WTC11 (cell line): ENCODE measurements around the gene HMGXB4. TPM values are rescaled to one million over a fixed set of nuclear protein-coding genes. Genes with fewer than 3 reads are reported as not detected.
"Not testable (repeated sequence)": the region's sequence is repeated elsewhere in the genome, so short reads cannot be mapped to it uniquely, and the experiment has no call there.

ENCODE experiments used
- ATAC-seq: fragments of 200-7000 bp; cut with Tn5 transposase; 2 replicates; pipeline ENCODE4 v1.10.0; 2021; ENCODE audit warnings: mild to moderate bottlenecking, moderate library complexity
- CTCF ChIA-PET: fragments of 300-600 bp; sonication (Branson Sonifier 250); formaldehyde crosslinking; loops from one replicate; lab custom pipeline; 2021; ENCODE audit warnings: antibody characterized with exemption; lab: Charles Lee
- POLR2A ChIA-PET: fragments of 350-600 bp; sonication (Branson Sonifier 250); formaldehyde crosslinking; loops from one replicate; lab custom pipeline; 2021; ENCODE audit warnings: antibody characterized with exemption; lab: Charles Lee
- DNase-seq: peaks from one replicate; pipeline ENCODE4 v3.0.0; 2021; ENCODE audit warnings: low spot score
- H3K27ac Mint-ChIP-seq: 2 replicates; pipeline ENCODE4 v1.8.0; 2021; ENCODE audit warnings: mixed read lengths
- H3K27me3 Mint-ChIP-seq: 2 replicates; pipeline ENCODE4 v1.8.0; 2021; ENCODE audit warnings: low read depth, mild to moderate bottlenecking, moderate library complexity, mixed read lengths
- H3K36me3 Mint-ChIP-seq: 2 replicates; pipeline ENCODE4 v1.8.0; 2021; ENCODE audit warnings: mixed read lengths
- H3K4me1 Mint-ChIP-seq: 2 replicates; pipeline ENCODE4 v1.8.0; 2022; ENCODE audit warnings: mixed read lengths
- H3K4me3 Mint-ChIP-seq: 2 replicates; pipeline ENCODE4 v1.8.0; 2021; ENCODE audit warnings: mild to moderate bottlenecking, moderate library complexity, mixed read lengths
- H3K9me3 Mint-ChIP-seq: 2 replicates; pipeline ENCODE4 v1.8.0; 2021; ENCODE audit warnings: mixed read lengths
- ELF4 ChIP-seq: sonication (generic); formaldehyde crosslinking; IDR thresholded peaks from 2 replicates; pipeline ENCODE4 v1.8.1; 2022; ENCODE audit warnings: low read depth, mild to moderate bottlenecking, moderate library complexity, missing genetic modification reagents
- JAZF1 ChIP-seq: fragments of 250-450 bp; sonication (Bioruptor Pico); IDR thresholded peaks from 2 replicates; pipeline ENCODE4 v1.9.0; 2021; ENCODE audit warnings: moderate library complexity, mild to moderate bottlenecking, inconsistent platforms
- NFATC4 ChIP-seq: fragments of 250-450 bp; sonication (Bioruptor Pico); IDR thresholded peaks from 2 replicates; pipeline ENCODE4 v1.9.0; 2021; ENCODE audit warnings: mild to moderate bottlenecking
- total RNA-seq: library from RNA; stranded (reverse); gene quantifications from 3 replicates; pipeline ENCODE4 v1.2.3, GENCODE V29; 2021
- TF ChIP-seq, protein P1 (sequence below): sonication (generic); formaldehyde crosslinking; IDR thresholded peaks from 2 replicates; pipeline ENCODE4 v1.8.1; 2023; ENCODE audit warnings: mild to moderate bottlenecking, missing genetic modification reagents, moderate library complexity
- TF ChIP-seq, protein P2 (sequence below): fragments of 200-600 bp; IDR thresholded peaks from 2 replicates; pipeline ENCODE4 v1.8.0; 2022; ENCODE audit warnings: antibody characterized with exemption
- TF ChIP-seq, protein P3 (sequence below): sonication (generic); formaldehyde crosslinking; IDR thresholded peaks from 2 replicates; pipeline ENCODE4 v1.8.1; 2022; ENCODE audit warnings: missing genetic modification reagents, borderline replicate concordance
- TF ChIP-seq, protein P4 (sequence below): sonication (generic); formaldehyde crosslinking; IDR thresholded peaks from 2 replicates; pipeline ENCODE4 v1.8.0; 2022; ENCODE audit warnings: mild to moderate bottlenecking, missing genetic modification reagents

The HMGXB4 gene
- total RNA-seq, 1 experiment from 2014 or later, result 42.1 TPM

DNA sequence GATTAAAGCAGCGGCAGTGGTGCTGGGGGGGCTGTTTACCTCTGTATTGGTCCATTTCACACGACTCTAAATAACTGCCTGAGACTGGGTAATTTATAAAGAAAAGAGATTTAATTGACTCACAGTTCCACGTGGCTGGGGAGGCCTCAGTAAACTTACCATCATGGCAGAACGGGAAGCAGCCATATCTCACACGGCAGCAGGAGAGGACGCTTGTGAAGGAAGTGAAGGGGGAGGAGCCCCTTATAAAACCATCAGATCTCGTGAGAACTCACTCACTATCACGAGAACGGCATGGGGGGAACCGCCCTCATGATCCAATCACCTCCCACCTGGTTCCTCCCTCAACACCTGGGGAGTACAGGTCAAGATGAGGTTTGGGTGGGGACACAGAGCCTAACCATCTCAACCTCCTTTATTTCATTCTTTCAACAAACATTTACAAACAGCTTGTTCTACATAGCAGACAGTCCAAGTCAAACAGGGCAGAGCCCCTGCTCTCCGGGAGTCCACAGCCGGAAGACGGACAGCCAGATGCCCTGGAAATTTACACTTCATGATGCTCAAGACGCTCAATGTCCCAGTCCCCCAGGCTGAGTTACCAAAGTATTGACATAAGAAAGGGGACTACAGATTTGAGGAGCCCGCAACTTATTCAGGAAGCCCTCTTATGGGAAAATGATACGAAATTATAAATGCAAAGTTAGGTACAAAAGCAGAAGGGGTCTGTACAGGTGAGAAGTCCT lies 26.3 kb upstream of the HMGXB4 start:
- POLR2A ChIA-PET, result no interaction called here
- H3K27ac Mint-ChIP-seq, result no peak overlapping the region
- H3K36me3 Mint-ChIP-seq, result no peaks in the 10 kb centered on the region
- DNase-seq (no peak), ATAC-seq (peak; percentile 29)
- peaks cover 7% of the 10 kb centered on the region for H3K9me3 Mint-ChIP-seq
- TF ChIP-seq JAZF1, result no peak
- no peak overlapping the region for H3K4me3 Mint-ChIP-seq
- CTCF ChIA-PET, result interaction anchor here (0.6 to 2.6 kb wide), 73 partner anchors 9 to 1306 kb away, joined by 3 to 72 read pairs (median 5); partner anchors contain the start of genes HMGXB4 and TOM1
- peaks cover 14% of the 10 kb centered on the region for H3K27me3 Mint-ChIP-seq
- peaks cover 33% of the 10 kb centered on the region for H3K4me1 Mint-ChIP-seq

DNA sequence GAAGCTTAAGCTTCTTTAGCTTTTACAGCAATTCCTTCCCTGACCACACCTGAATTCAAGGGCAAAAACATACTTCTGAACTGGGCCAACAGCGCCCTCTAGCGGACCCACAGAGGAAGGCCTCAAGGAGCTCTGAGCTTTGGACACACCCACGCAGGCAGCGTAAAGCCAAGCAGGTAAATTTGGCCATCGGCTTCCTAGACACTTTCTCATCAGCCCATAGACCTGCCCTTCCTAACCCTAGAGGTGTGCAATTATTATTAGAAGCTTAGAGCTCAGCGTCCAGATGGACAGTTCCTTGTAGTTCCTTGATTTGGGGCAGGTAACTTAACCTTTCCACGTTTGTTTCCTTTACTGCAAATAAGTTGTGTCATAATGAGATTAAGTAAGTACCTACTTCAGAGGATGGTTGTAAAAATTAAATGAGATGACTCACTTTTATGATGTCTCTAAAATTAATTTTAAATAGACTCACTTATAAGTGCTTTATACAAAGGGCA lies 25.7 kb upstream of the HMGXB4 start:
- no peaks in the 10 kb centered on the region for H3K36me3 Mint-ChIP-seq
- H3K4me3 Mint-ChIP-seq, result no peak overlapping the region
- H3K27me3 Mint-ChIP-seq, result peaks cover 21% of the 10 kb centered on the region
- TF ChIP-seq, protein P1, sequence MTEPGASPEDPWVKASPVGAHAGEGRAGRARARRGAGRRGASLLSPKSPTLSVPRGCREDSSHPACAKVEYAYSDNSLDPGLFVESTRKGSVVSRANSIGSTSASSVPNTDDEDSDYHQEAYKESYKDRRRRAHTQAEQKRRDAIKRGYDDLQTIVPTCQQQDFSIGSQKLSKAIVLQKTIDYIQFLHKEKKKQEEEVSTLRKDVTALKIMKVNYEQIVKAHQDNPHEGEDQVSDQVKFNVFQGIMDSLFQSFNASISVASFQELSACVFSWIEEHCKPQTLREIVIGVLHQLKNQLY (CRISPR knock-in tag), result no peak
- TF ChIP-seq, protein P2, sequence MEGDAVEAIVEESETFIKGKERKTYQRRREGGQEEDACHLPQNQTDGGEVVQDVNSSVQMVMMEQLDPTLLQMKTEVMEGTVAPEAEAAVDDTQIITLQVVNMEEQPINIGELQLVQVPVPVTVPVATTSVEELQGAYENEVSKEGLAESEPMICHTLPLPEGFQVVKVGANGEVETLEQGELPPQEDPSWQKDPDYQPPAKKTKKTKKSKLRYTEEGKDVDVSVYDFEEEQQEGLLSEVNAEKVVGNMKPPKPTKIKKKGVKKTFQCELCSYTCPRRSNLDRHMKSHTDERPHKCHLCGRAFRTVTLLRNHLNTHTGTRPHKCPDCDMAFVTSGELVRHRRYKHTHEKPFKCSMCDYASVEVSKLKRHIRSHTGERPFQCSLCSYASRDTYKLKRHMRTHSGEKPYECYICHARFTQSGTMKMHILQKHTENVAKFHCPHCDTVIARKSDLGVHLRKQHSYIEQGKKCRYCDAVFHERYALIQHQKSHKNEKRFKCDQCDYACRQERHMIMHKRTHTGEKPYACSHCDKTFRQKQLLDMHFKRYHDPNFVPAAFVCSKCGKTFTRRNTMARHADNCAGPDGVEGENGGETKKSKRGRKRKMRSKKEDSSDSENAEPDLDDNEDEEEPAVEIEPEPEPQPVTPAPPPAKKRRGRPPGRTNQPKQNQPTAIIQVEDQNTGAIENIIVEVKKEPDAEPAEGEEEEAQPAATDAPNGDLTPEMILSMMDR, result peak; percentile 99
- ATAC-seq (peak; percentile 95), DNase-seq (peak; percentile 85)
- no peak overlapping the region for H3K27ac Mint-ChIP-seq
- peaks cover 31% of the 10 kb centered on the region for H3K4me1 Mint-ChIP-seq
- POLR2A ChIA-PET, result no interaction called here
- peaks cover 11% of the 10 kb centered on the region for H3K9me3 Mint-ChIP-seq
- CTCF ChIA-PET, result interaction anchor here (0.6 to 2.6 kb wide), 78 partner anchors 8 to 1306 kb away, joined by 3 to 72 read pairs (median 5); partner anchors contain the start of genes HMGXB4 and TOM1

DNA sequence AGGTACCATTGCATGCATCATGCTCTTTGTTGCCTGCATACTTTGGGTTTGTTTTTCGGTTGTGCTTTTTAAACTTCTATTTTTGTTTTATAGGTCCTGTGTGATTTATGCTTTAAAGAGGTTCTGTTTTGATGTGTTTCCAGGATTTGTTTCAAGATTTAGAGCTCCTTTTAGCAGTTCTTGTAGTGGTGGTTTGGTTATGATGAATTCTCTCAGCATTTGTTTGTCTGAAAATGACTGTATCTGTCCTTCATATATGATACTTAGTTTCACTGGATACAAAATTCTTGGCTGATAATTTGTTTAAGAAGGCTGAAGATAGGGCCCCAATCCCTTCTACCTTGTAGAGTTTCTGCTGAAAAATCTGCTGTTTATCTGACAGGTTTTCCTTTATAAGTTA lies 18.5 kb upstream of the HMGXB4 start:
- H3K27ac Mint-ChIP-seq, ATAC-seq, H3K4me3 Mint-ChIP-seq, H3K4me1 Mint-ChIP-seq, POLR2A ChIA-PET, DNase-seq, H3K36me3 Mint-ChIP-seq, CTCF ChIA-PET: not testable (repeated sequence)
- Mint-ChIP-seq H3K9me3 (peaks cover 46% of the 10 kb centered on the region), H3K27me3 (peaks cover 63% of the 10 kb centered on the region)

DNA sequence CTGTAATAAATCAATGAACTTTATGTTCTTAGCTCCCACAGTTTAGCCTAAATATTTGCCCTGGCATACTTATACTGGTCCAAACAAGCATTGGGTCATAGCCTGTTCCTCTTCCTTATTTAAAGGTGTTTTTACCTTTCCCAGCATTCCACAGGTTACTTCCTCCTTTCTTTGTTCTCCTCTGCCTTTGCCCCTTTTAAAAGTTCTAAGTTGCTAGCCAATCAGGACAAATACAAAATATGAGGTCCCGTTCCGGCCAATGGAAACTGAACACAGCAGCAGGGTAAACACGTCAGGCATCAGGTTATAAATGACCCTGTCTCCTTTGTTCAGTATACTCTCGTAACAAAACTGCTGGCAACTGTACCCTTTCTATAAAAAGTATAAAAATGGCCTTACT lies 12.8 kb upstream of the HMGXB4 start:
- DNase-seq, H3K27ac Mint-ChIP-seq, H3K4me3 Mint-ChIP-seq, POLR2A ChIA-PET, ATAC-seq, H3K36me3 Mint-ChIP-seq, H3K4me1 Mint-ChIP-seq: not testable (repeated sequence)
- H3K27me3 Mint-ChIP-seq, result peaks cover 19% of the 10 kb centered on the region
- CTCF ChIA-PET, result interaction anchor here (2.9 kb wide), 1 partner anchor 13 kb away, joined by 11 read pairs; no protein-coding TSS in a partner anchor
- peaks cover 29% of the 10 kb centered on the region for H3K9me3 Mint-ChIP-seq

DNA sequence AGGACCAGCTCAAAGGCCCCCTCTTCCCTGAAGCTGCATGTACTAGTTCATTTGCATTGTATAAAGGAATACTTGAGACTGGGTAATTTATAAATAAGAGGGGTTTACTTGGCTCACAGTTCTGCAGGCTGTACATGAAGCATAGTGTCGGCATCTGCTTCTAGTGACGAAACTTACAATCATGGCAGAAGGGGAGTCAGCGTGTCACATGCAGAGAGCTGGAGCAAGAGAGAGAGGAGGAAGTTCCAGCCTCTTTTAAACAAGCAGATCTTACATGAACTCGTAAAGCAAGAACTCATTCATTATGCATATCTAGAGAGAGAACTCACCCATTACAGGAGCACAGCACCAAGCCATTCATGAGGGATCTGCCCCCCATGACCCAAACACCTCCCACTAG lies 7.1 kb upstream of the HMGXB4 start:
- TF ChIP-seq, protein P3, sequence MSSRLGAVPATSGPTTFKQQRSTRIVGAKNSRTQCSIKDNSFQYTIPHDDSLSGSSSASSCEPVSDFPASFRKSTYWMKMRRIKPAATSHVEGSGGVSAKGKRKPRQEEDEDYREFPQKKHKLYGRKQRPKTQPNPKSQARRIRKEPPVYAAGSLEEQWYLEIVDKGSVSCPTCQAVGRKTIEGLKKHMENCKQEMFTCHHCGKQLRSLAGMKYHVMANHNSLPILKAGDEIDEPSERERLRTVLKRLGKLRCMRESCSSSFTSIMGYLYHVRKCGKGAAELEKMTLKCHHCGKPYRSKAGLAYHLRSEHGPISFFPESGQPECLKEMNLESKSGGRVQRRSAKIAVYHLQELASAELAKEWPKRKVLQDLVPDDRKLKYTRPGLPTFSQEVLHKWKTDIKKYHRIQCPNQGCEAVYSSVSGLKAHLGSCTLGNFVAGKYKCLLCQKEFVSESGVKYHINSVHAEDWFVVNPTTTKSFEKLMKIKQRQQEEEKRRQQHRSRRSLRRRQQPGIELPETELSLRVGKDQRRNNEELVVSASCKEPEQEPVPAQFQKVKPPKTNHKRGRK (CRISPR knock-in tag), result no peak
- TF ChIP-seq NFATC4 (CRISPR knock-in tag) (no peak), ELF4 (CRISPR knock-in tag) (no peak)
- TF ChIP-seq, protein P4, sequence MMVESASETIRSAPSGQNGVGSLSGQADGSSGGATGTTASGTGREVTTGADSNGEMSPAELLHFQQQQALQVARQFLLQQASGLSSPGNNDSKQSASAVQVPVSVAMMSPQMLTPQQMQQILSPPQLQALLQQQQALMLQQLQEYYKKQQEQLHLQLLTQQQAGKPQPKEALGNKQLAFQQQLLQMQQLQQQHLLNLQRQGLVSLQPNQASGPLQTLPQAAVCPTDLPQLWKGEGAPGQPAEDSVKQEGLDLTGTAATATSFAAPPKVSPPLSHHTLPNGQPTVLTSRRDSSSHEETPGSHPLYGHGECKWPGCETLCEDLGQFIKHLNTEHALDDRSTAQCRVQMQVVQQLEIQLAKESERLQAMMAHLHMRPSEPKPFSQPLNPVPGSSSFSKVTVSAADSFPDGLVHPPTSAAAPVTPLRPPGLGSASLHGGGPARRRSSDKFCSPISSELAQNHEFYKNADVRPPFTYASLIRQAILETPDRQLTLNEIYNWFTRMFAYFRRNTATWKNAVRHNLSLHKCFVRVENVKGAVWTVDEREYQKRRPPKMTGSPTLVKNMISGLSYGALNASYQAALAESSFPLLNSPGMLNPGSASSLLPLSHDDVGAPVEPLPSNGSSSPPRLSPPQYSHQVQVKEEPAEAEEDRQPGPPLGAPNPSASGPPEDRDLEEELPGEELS (CRISPR knock-in tag), result no peak
- no peaks in the 10 kb centered on the region for H3K4me1 Mint-ChIP-seq
- no peak for DNase-seq
- H3K27ac Mint-ChIP-seq, result no peak overlapping the region
- H3K27me3 Mint-ChIP-seq, result no peaks in the 10 kb centered on the region
- ATAC-seq, result no peak
- POLR2A ChIA-PET, result no interaction called here
- no peaks in the 10 kb centered on the region for H3K36me3 Mint-ChIP-seq
- H3K9me3 Mint-ChIP-seq, result peaks cover 11% of the 10 kb centered on the region
- H3K4me3 Mint-ChIP-seq, result no peak overlapping the region
- CTCF ChIA-PET, result interaction anchor here (1.3 kb wide), 1 partner anchor 18 kb away, joined by 6 read pairs; no protein-coding TSS in a partner anchor
